Cerebellar cortex (tissue), 1 donor: Measurements from ENCODE around the gene FIBIN.
A peak's percentile ranks its signal among the peaks of the same experiment; 100 is the strongest.

Experiments
- DNase-seq: peaks from one replicate; pipeline ENCODE4 v3.0.0-alpha.2; 2015; ENCODE audit warnings: low spot score

FIBIN gene

DNA sequence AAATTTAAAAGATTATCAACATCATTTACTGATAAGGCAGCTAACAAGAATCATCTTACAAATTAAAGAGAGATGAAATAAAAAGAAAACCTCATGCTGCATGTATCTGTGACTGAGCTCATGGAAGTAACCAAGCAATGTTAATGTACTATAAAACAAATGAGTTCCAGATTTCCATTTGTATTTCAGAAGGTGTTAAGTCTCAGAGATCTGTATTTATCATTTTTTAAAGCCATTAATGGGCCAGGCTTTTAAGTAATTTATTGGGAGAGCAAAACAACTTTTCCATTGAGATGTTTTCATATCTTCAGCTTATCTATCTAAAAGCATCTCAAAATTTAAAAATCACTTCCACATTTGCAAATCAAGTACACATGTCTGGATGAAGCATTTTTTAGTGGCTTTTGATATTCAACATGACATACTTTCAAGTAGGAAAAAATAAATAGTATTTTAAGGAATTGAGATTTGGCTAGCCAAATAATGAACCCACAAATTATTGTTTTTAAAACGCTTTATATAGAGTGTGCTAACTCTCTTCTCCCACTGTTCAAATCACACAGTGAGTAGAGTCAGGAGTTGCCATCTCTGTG, 28.8 kb downstream of the FIBIN start:
- no peak for DNase-seq

DNA sequence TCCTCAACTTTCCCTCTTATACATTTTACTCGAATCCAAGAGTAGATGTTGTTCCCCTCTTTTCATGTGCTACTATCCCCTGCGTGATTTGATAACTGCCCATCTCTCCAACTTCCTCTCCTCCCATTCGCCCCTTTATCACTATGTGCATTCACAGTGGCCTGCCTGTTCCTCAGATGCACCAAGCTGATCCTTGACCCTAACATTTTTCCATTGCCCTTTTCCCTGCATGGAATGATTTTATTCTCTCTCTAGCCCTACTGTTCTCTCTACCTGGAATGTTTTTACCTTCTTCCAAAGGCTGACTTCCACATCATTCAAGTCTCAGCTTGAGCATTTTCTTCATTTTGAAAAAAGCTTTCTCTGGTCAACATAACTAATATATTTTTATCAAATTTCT, 31.0 kb downstream of the FIBIN start:
- no peak for DNase-seq

DNA sequence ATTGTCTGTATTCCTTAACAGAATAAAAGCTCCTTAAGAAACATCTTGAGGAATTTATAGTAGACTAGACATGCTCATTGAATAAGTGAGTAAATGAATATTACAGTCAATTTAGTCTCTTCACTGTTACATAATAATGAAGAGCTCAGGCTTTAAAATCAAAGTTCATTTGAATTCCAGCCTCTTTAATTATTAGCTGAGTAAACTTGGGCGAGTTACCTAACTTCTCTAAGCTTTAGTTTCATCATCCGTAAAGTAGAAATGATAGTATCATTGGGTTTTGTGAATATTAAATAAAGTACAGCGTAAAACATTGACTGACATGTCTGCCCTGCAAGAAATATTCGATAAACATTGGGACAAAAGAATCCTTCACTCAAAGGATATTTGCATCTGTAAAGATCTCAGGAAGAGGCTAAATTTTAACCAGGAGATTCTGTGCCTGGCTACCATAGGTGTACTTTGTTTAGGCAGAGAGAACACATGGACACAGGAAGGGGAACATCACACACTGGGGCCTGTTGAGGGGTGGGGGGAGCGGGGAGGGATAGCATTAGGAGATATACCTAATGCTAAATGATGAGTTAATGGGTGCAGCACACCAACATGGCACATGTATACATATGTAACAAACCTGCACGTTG, 31.5 kb downstream of the FIBIN start:
- no peak for DNase-seq

DNA sequence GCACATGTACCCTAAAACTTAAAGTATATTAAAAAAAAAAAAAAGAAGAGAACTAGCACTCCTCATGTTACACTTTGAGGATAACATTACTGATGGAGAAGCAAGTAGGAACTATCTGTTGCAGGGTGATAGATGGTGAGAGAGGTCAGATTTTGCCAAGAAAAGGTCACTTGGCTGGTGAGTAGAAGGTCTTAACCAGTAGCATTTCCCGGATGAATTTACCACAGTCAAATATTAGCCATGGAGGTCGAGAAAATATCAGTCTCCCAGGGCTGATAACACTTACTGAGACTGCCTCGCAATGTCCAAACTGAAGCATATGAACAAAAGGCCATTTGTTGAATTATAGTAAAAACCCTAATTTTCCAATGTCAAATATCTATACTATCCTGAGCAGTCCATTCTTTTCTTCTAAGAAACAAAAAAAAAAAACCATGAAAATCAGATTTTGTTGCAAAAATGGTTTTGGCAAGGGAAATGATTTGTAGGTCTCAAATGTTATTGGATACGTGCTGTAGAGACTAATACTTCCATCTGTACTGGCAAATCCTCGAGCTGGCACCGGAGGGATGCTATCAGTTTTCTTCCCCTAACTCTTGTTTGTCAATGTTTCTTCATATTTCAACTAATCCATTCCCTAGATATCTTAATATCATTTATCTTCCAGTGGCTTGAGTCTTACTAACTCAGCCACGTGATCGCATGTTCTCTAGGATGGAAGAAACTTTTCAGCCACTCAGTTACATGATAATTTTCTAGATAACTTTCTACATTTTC, 32.2 kb downstream of the FIBIN start:
- DNase-seq = no peak

DNA sequence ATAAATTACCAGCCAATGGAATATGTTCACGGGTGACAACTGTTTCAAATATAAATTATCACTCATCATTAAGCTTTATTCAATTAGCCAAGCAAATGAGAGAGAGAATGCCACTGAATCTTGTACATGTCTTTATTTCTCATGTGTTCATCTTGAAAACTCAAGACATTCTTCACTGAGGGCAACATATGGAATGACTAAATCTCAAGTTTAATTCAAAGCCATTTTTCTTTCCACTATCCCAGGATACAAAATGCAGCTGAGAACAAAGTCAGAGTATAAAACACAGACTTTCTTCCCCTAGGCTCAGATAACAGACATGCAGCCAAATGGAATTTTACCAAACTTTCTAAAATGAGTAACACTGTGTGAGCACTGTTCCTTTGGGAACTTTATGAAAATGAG, 34.7 kb downstream of the FIBIN start:
- DNase-seq = peak; percentile 4

DNA sequence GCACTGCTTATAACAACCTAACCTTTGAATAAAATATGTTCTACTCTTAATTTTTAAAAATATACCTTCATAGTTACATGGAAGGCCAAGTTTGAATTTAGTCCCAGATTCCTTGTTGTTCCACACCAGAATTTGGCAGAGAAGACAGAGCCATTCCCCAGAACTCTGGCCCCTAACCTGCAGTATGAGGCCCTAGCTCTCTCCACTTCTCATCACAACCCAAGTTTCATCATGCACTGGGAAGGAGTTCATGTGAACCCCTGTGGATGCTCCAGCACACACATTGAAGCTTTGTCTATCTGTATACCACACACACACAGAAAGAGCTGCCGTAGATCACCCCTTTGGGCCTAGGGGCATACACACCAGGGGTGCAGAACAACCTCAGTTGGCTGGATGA, 36.1 kb downstream of the FIBIN start:
- no peak for DNase-seq

DNA sequence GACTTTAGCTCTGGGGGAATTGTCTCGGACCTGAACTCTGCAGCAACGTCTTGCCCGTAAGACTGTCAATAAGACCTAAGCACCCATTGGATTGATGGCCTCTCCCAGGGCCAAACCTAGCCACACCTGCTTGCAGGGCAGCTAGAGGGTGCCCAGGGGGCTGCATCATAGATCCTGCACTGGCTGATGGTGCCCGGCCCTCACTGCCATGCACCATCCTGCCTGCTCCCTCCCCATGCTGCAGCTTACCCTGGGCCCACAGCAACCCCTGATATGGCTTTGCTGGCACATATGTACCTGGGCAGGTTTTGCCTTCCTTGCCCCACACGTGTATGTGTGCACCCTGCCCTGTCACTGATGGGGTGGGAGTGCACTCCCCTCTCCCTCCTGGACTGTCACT, 37.8 kb downstream of the FIBIN start:
- no peak for DNase-seq

DNA sequence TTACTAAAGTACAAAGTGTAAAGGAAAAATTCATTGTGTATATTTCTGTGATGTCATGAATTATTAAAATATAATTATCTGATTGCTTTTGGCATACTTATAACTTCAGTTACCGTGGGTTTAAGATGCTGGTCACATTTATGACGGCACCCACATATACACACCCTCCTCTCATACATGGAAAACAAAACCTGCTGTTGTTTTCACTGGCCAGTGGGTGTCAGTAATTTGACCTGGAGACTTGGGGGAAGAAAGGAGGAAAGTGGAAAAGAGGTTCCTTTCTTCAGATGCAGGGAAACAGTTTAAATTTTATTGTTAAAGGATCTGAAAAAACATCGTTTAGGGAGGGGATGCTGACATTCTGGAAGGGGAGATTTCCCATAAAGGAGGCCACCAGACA, 46.0 kb downstream of the FIBIN start:
- DNase-seq = no peak

DNA sequence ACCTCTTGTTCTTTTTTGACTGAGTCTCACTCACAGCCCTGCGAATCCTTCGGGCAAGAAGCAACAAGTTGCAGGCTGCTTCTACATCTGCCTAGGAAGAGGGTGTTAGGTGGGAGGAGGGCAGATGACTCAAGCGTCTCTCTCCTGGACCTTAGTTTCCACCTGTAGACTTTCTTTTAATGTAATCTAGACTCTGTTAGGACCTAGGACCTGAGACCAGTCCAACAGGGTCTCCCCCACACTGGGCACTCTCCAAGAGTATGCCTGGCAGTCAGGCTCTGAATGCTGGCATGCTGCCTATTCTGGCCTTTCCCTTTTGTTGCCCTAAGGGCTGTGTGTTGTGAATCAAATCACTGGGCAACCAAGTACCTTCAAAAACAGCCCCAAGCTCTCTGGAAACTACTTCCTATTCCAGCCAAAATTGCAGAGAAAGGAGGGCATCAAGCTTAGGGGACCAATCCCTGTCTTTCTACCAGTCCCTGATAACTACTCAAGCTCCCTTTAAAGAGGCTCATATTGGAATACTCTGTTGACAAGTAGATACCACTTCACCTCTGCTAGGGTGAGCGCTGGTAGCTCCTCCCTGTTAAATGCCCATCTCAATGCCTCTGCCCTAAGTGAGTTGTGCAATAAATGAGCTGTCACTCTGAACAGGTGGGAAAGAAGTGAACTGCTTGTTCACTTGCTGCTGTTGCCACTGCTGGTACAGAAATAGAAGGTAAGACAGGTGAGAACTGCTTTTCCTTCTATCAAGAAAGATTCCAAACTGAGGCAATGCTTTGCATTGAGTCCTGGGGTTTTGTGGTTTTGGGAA, 46.6 kb downstream of the FIBIN start, which contains the start of gene BBOX1:
Gene BBOX1 (plus strand): TSS at position 514 of the 814 bp plus-strand sequence. CDS start 14,616 bp downstream, outside the sequence.
- peak; percentile 4 for DNase-seq

DNA sequence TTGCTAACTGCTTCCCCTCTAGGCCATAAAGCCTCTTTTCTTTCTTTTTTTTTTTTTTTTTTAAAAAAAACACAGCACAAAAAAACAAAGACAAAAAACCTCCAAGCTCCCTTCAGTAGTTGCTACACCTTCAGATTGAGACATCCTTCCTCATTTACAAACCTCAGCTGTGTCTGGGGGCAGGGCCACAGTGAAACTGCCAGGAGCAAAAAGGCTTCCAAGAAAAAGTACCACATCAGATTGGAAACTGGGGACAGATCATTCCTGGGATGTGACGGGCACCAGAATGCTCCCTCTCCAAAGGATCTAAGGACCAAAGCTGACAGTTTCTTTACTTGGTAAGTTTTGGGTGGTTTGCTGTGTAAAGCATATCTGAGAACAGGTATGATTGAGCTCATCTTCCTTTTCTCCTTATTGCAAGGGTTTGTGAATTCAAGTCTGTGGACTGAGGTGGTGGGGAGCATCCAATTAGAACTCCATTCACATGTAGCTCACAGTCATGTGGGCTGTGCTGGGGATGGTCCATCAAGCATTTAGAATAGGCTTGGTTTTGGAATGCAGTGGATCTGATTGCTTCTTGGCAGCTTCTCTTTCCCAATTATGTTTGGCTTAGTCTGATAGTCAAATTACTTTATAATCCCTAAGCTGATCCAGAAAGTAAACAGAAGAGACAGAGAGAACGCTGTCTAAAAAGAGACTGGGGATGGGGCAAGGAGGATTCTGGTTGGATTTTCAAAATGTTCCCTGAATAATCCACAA, 47.4 kb downstream of the FIBIN start:
- peak; percentile 16 for DNase-seq
